HCT116 (cell line): ENCODE data around the gene PPP1R2C. TPM values are rescaled to one million over a fixed set of nuclear protein-coding genes. Genes with fewer than 3 reads are reported as not detected.

ENCODE experiments used
- ATAC-seq: fragments of 200-7000 bp; cut with Tn5 transposase; 2 replicates; pipeline ENCODE4 v1.9.1; 2020; ENCODE audit warnings: mild to moderate bottlenecking, moderate library complexity
- BruUV-seq: library from RNA; stranded (reverse); fragments of 400-500 nt; replicated peaks from 2 replicates; lab custom pipeline; 2021; lab: Mats Ljungman, UMichigan
- CTCF ChIA-PET: fragments of 300-600 bp; sonication (Branson Sonifier 250); formaldehyde crosslinking; loops from one replicate; lab custom pipeline; 2021; ENCODE audit warnings: antibody characterized with exemption; lab: Charles Lee
- POLR2A ChIA-PET: fragments of 300-600, 350-600 bp; sonication (Branson Sonifier 250); formaldehyde crosslinking; loops from one replicate; lab custom pipeline; 2021; ENCODE audit warnings: antibody characterized with exemption; lab: Charles Lee
- RAD21 ChIA-PET, 2 experiments: fragments of 300-600 bp; sonication (Branson Sonifier 250); formaldehyde crosslinking; loops; one replicate each; lab custom pipeline; 2023; ENCODE audit warnings: low total read pairs in 2 of 2; ENCODE audit not compliant: uncharacterized antibody in 2 of 2, unreplicated experiment in 2 of 2, low non-redundant PET in 1 of 2; lab: Charles Lee
- DNase-seq: peaks from one replicate; pipeline ENCODE4 v3.0.0-alpha.2; 2010; ENCODE audit warnings: low read depth, low spot score
- H2AFZ ChIP-seq: fragments of 200-600 bp; shearing (Covaris generic), sonication (generic); 2 replicates; pipeline ENCODE4 v1.6.1; 2017; ENCODE audit warnings: low read depth, mixed run types, mixed read lengths, antibody characterized with exemption, low read length; ENCODE audit not compliant: poor library complexity, severe bottlenecking
- H3K27ac ChIP-seq: 2 replicates; pipeline ENCODE4 v1.5.1; 2012; ENCODE audit warnings: low read depth, low read length
- H3K27me3 ChIP-seq: fragments of 200-600 bp; sonication (generic); 2 replicates; pipeline ENCODE4 v1.6.1; 2016; ENCODE audit warnings: mixed run types, low read length, mixed read lengths; ENCODE audit not compliant: insufficient read depth
- H3K36me3 ChIP-seq, 2 experiments: fragments of 200-500 bp in 1 of 2; fragments of 200-600 bp in 1 of 2; sonication (Bioruptor generic) in 1 of 2; sonication (generic) in 1 of 2; 2 replicates each; pipeline versions ENCODE4 v1.5.1 to v1.6.1; 2014 to 2016; ENCODE audit warnings: low read length in 2 of 2, inconsistent platforms in 1 of 2, mixed read lengths in 1 of 2, mixed run types in 1 of 2; ENCODE audit not compliant: insufficient read depth in 2 of 2, control insufficient read depth in 1 of 2
- H3K4me1 ChIP-seq, 2 experiments: fragments of 200-600 bp in 1 of 2; sonication (generic) in 1 of 2; 2 replicates each; pipeline versions ENCODE4 v1.5.1 to v1.6.1; 2012 to 2017; ENCODE audit warnings: low read length in 2 of 2, inconsistent platforms in 1 of 2, mild to moderate bottlenecking in 1 of 2, mixed read lengths in 1 of 2, mixed run types in 1 of 2, moderate library complexity in 1 of 2; ENCODE audit not compliant: insufficient read depth in 2 of 2, control insufficient read depth in 1 of 2
- H3K4me2 ChIP-seq: fragments of 200-600 bp; sonication (generic); 2 replicates; pipeline ENCODE4 v1.6.1; 2017; ENCODE audit warnings: mixed run types, low read length, mixed read lengths
- H3K4me3 ChIP-seq, 2 experiments: fragments of 200-600 bp in 1 of 2; sonication (generic) in 1 of 2; replicated peaks in 1 of 2; 2 replicates each; pipeline ENCODE4 v1.5.1; 2011 to 2016; ENCODE audit warnings: low read length in 2 of 2, control low read depth in 1 of 2, low read depth in 1 of 2, mild to moderate bottlenecking in 1 of 2, mixed read lengths in 1 of 2, mixed run types in 1 of 2
- H3K79me2 ChIP-seq: fragments of 200-600 bp; sonication (generic); 2 replicates; pipeline ENCODE4 v1.6.1; 2017; ENCODE audit warnings: mild to moderate bottlenecking, mixed run types, low read length, moderate library complexity, mixed read lengths; ENCODE audit not compliant: insufficient read depth
- H3K9ac ChIP-seq: fragments of 200-600 bp; sonication (generic); 2 replicates; pipeline ENCODE4 v1.6.1; 2016; ENCODE audit warnings: low read length, mixed read lengths
- H3K9me2 ChIP-seq: fragments of 200-600 bp; sonication (generic), shearing (Covaris generic); 2 replicates; pipeline ENCODE4 v1.6.1; 2017; ENCODE audit warnings: mixed run types, mild to moderate bottlenecking, moderate library complexity; ENCODE audit not compliant: insufficient read depth
- H3K9me3 ChIP-seq, 2 experiments: fragments of 200-500 bp in 1 of 2; fragments of 200-600 bp in 1 of 2; sonication (Bioruptor generic) in 1 of 2; sonication (generic) in 1 of 2; 2 replicates each; pipeline ENCODE4 v1.6.1; 2014 to 2017; ENCODE audit warnings: low read length in 2 of 2, mixed read lengths in 2 of 2, inconsistent platforms in 1 of 2, low read depth in 1 of 2, mild to moderate bottlenecking in 1 of 2, mixed run types in 1 of 2, moderate library complexity in 1 of 2; ENCODE audit not compliant: control insufficient read depth in 1 of 2, insufficient read depth in 1 of 2
- H4K20me1 ChIP-seq: fragments of 200-600 bp; sonication (generic), shearing (Covaris generic); 2 replicates; pipeline ENCODE4 v1.6.1; 2017; ENCODE audit warnings: mixed run types, mild to moderate bottlenecking, moderate library complexity; ENCODE audit not compliant: insufficient read depth
- CEBPB ChIP-seq: IDR thresholded peaks from 2 replicates; pipeline ENCODE4 v1.6.1; 2012; ENCODE audit warnings: low read depth
- CTCF ChIP-seq, 3 experiments: fragments of 200-600 bp in 1 of 3; sonication (generic) in 1 of 3; IDR thresholded peaks in 2 of 3; conservative IDR thresholded peaks in 1 of 3; 2 replicates each; pipeline ENCODE4 v1.5.1; 2012 to 2017; ENCODE audit warnings: low read depth in 2 of 3, low read length in 2 of 3, antibody characterized with exemption in 1 of 3, borderline replicate concordance in 1 of 3, control low read depth in 1 of 3, mild to moderate bottlenecking in 1 of 3, mixed read lengths in 1 of 3, mixed run types in 1 of 3, moderate library complexity in 1 of 3; ENCODE audit not compliant: insufficient read depth in 1 of 3
- ELF1 ChIP-seq: IDR thresholded peaks from 2 replicates; pipeline ENCODE4 v1.6.1; 2012; ENCODE audit warnings: low read depth, borderline replicate concordance
- JUND ChIP-seq: IDR thresholded peaks from 2 replicates; pipeline ENCODE4 v1.6.1; 2012
- MAX ChIP-seq: IDR thresholded peaks from 2 replicates; pipeline ENCODE4 v1.6.1; 2012
- RAD21 ChIP-seq: IDR thresholded peaks from 2 replicates; pipeline ENCODE4 v1.6.1; 2012; ENCODE audit warnings: low read depth, mild to moderate bottlenecking
- SIN3A ChIP-seq: IDR thresholded peaks from 2 replicates; pipeline ENCODE4 v1.6.1; 2012; ENCODE audit warnings: low read depth
- TCF7L2 ChIP-seq: IDR thresholded peaks from 2 replicates; pipeline ENCODE4 v1.7.0; 2011; ENCODE audit warnings: borderline replicate concordance, inconsistent platforms; ENCODE audit not compliant: insufficient read depth, insufficient read length; ENCODE audit errors: extremely low read depth
- ZBTB33 ChIP-seq: IDR thresholded peaks from 2 replicates; pipeline ENCODE4 v1.6.1; 2011; ENCODE audit warnings: mild to moderate bottlenecking, low read length, moderate library complexity; ENCODE audit not compliant: insufficient replicate concordance; ENCODE audit errors: extremely low read depth
- intact Hi-C: fragments of 100-400 bp; cut with micrococcal nuclease; formaldehyde crosslinking; loops from 2 replicates; pipeline ENCODE4 v1.10.0; 2022
- total RNA-seq: library from RNA; stranded (reverse); gene quantifications from one replicate; pipeline ENCODE4 v1.2.1, GENCODE V29; 2021; ENCODE audit not compliant: unreplicated experiment

Gene PPP1R2C
- total RNA-seq, 1 experiment from 2014 or later = not detected

GRCh38 chrX:42818151-42818921 is 40.4 kb upstream of the PPP1R2C start:
- Histone ChIP-seq H3K79me2 (no peaks in the 10 kb centered on the region), H3K9me2 (no peaks in the 10 kb centered on the region), H2AFZ (no peak overlapping the region), H3K4me3 (no peak overlapping the region), H3K9ac (no peak overlapping the region), H3K4me2 (no peak overlapping the region), H3K27ac (no peak overlapping the region), H3K9me3 (no peaks in the 10 kb centered on the region), H3K27me3 (no peaks in the 10 kb centered on the region), H3K36me3 (no peaks in the 10 kb centered on the region), H4K20me1 (no peaks in the 10 kb centered on the region), H3K4me1 (no peaks in the 10 kb centered on the region)
- ChIA-PET POLR2A (no interaction called here), CTCF (no interaction called here), RAD21 (no interaction called here)
- ATAC-seq = no peak
- TF ChIP-seq CTCF (IDR thresholded peaks at IDR 0.05 in 2 of 3, conservative IDR thresholded peaks at IDR 0.05 in 1 of 3; ENCODE audit: borderline replicate concordance in 1 of 3, insufficient read depth in 1 of 3, low read depth in 2 of 3, low read length in 2 of 3) (no peak), JUND (no peak), TCF7L2 (no peak), SIN3A (no peak), CEBPB (no peak), ZBTB33 (no peak), MAX (no peak), ELF1 (no peak), RAD21 (no peak)
- no TSS peak for BruUV-seq
- no peak for DNase-seq
- intact Hi-C loops = no loop called here
